SKM-1 (cell line): ENCODE measurements around the gene ANAPC10.
A peak's percentile ranks its signal among the peaks of the same experiment; 100 is the strongest.
"Not testable (repeated sequence)": the region's sequence is repeated elsewhere in the genome, so short reads cannot be mapped to it uniquely, and the experiment has no call there.

ENCODE experiments used
- DNase-seq: peaks from one replicate; lab custom pipeline; 2025; ENCODE audit not compliant: unreplicated experiment; lab: John Stamatoyannopoulos, UW

Gene ANAPC10, protein sequence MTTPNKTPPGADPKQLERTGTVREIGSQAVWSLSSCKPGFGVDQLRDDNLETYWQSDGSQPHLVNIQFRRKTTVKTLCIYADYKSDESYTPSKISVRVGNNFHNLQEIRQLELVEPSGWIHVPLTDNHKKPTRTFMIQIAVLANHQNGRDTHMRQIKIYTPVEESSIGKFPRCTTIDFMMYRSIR

DNA sequence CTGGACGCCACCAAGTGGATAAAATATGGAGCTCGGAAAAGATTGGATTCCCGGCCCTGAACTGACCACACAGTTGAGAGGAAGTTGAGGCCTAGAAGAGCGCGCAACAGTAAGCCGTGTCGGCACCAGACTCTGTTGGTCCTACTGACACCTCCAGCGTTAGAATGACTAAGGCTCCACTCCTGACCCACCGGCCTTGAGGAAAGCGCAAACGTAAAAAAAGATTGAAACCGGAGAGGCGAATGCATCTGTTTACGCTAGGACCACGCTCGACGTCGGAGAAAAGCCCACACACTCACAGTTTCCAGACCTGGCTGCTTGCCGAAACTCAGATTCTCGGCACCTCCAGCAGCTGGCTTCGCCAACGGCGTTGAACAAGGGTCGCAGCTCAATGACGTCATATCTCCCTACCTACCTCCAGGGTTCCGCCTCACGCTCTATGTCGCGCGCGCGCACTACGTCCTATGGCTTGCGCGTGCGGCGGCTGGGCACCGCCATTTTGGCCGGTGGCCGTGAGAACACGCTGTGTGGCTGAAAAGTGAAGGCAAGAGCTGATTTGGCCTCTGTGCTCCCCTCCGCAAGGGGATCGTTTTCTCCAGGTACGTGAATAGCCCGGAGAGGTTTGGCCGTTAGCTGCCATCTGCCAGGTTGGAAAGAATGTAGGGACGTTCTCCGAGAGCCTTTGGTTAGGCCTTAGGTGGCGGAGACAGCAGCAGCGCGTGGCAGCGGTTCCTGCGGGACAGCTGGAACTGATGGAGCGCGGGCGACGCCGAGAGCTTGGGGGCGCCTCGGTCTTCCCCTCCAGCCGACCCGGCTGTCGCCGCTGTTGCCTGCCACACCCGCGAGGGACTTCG is at the start of gene ANAPC10, which contains the start of gene ABCE1:
Gene ANAPC10, minus strand, starts transcription at position 376 of the 854 bp plus-strand sequence. CDS start 2,097 bp downstream, outside the sequence.
Gene ABCE1, plus strand, starts transcription at position 491 of the 854 bp plus-strand sequence. CDS start 6,102 bp downstream, outside the sequence.
- peak; percentile 95 for DNase-seq

DNA sequence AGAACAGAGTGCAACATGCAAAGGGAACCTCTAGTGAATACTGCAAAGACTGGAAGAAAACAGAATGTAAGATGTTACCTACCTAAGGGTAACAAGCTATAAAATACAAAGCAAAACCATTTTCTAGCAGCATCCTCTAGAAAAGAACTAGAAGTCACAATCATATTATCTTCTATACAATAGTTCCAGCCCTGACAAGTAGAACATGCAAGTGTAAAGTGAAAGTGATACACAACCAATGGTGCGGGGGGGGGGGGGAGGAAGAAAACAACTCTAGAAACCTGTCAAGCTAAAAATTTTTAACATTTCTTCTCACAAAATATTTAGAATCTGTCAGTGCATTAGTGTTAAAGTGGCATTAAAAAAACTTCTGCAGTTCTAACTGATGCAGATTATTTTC is 38.2 kb upstream of the ANAPC10 start:
- DNase-seq: not testable (repeated sequence)

DNA sequence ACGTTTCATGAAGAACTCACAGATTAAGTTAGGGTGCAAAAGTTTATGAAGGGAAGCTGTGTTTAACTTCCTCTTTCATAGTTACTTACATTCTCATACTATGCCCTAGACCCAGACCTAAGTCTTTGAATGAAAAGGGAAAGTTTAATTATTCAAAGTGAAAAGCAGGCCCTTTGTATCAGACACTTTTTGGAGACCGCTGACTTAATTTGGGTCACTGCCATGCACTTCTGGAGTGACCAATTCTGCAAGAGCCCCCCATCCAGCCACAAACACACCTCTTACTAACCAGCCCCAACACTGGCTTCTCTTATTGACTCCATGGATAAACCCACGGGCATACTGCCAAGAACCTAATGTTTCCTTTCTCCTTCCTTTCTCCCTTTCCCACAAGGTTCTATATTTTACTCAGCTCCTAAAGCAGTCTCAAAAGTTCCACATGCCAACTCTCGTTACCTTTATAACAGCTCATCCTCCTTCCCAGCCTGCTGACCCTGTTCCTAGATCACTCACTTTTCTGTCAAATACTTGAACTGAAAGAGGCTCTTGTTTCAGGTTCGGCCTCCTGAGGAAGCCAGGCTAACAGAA is 34.6 kb upstream of the ANAPC10 start:
- DNase-seq: peak; percentile 23

DNA sequence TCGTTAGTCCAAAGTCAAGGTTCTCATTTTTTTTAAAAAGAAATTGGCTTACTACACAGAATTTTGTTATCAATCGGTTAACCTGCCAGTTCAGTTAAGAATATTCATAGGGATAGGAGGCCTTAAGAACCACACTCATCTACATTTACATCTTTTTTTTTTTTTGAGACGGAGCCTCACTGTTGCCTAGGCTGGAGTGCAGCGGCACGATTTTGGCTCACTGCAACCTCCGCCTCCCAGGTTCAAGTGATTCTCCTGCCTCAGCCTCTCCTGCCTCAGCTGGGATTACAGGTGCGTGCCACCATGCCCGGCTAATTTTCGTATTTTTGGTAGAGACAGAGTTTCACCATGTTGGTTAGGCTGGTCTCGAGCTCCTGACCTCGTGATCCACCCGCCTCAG is 33.9 kb upstream of the ANAPC10 start:
- no peak for DNase-seq

DNA sequence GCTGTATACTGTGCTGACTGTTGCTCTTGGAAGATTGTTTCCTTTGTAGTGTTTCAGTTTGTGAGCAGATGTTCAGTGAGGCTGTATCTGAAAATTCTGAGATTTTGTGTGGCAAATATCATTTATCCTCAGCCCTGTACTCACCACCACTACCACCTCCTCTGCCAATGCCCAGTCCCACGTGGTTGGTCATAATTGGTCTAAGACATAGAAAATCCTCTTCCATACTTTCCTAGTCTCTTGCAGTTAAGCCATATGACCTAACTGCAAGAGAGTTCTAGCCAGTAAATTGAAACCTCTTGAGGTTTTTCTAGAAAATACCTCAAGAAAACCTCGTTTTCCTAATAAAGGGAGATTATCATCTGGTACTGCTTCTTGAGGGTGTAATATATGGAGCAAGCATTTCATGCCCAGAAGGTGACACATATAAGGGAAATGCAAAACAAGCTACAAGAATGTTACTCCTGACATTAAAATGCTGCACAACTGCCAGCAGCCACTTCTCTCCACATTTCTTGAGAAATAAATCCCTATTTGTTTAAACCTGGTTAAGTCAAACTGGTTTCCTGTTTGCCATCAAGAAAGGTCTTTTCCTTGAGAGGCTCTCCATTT is 32.9 kb upstream of the ANAPC10 start:
- DNase-seq: no peak

DNA sequence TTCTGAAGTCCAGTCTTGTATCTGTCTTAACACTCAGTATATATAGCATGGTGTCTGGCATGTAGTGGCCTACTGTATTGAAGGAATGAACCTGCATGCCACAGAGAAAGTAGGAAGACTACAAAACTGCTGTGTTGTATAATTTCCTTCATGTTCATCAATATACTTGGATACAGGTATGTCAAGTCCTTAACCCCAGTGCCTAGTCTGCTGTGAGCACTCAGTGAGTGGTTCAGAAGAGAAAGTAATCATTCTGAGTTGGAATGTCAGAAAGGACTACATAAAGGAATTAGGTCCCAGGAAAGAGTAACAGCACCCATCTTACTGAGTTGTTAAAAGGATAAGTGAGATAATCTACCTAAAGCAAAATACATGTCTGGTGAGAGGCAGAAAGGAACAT is 32.1 kb upstream of the ANAPC10 start:
- no peak for DNase-seq

DNA sequence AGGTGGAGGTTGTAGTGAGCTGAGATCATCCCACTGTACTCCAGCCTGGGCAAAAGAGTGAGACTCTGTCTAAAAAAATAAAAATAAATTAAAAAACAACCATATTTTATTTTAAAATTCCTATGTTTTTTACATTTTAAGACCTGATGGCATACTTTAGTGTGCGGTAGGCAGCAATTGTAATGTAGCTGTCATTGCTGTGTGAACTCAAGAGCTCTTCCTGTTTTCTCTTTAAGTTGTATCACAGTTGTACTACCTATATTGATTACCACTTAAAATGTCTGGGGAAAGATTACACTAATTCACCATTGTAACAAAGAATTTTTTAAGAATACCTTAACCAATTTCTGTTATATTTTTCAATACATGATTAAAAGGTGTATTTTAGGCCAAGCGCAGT is 27.4 kb upstream of the ANAPC10 start:
- no peak for DNase-seq

DNA sequence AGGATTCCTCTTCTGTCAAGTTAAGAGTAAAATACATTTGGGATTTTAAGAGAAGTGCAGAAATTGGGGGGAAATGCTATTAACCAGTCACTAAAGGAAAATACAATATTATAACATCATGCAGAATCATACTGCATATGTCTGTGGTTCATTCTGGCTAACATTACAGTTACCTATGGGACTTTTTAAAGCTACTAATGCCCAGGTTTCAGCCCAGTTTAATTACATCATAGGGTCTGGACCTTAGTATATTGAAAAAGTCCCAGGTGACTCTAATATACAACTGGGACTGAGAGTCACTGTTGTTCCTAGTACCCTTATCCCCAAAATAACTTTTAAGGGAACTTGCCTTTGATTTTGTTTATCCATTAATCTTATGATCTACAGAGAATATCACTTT is 10.1 kb upstream of the ANAPC10 start:
- DNase-seq: no peak

DNA sequence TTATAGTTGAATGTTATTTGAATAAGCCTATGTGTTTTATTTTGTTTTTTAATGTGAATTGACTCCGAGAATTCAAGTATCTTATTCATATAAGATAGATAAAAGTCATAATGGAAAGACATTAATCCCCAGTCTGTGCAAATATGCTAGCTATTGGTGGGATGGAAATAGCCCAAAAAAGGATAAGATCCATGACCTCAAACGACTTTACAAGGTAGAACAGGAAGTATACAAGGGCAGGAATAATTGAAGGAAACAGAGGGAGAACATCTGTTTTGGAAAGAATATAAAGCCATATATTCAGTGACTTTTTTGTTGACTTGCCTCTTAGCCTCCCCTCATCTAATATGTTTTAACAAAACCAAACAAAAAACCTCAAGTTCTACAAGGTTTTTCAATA is 9.1 kb upstream of the ANAPC10 start:
- no peak for DNase-seq

DNA sequence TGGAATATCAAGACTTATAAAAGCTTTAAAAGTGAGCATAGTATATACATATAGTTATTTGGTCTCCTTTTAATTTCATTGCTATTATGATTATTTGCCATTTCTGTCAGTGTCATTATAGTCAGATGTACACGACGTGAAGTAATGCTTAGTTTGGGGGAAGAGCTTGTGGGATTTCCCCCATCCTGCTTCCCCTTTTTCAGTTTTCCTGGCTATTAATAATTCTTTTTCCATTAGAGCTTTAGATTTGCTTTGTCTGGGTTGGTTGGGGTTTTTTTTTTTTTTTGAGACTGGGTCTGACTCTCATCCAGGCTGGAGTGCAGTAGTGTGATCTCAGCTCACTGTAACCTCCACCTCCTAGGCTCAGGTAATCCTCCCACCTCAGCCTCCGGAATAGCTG is 5.5 kb upstream of the ANAPC10 start:
- DNase-seq: no peak

DNA sequence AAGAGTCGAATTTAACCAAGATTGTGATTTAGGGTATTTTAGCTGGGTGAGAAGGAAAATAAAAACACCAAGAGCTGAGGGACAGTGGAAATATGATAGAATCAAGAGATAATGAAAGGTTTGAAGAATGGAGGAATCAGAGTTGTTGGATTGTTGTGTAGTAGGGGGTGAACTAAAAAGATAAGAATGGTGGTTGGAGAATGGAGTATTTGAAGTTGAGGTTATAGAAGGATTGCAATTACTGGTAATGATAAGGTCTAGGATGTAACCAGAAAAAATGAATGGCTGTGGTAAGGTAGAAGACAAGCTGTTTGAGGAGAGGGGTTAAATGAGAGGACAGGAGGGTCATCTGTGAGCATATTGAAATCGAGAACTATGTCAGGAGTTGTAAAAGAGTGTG is 4.6 kb upstream of the ANAPC10 start:
- DNase-seq: no peak

DNA sequence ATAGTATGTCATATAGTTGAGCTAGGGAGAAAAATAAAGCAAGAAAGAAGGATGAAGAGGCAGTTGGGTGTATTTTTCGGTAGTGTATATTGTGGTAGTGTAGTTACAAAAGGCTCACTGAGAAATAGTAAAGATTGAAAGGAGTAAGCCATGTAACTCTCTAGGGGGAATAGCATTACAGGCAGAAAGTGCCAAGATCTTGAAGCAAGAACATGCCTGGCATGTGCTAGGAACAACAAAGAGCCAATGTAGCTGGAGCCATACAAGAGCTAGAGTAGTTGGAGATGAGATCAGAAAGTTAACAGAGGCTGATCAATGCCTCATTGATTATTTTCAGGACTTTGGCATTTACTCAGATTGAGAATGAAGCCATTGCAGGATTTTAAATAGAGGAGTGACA is 3.1 kb upstream of the ANAPC10 start:
- no peak for DNase-seq

DNA sequence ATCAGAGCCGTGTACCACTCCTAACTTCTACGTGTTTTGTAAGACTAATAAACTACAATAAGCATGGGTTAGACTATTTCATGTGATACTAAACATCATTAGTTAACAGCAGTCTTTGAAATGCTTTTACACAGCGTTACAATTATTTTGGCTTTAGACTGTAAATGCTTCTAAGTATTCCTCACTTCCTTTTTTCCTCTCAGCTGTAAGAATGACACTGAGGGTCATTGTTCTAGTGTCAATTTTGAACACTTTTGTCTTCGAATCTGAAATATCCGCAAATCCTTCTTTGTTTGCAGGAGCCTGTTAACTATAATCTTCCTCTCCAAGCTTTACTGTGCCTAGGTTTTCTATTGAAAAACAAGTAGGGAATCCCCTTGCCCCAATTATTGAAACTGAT is 1.7 kb upstream of the ANAPC10 start:
- peak; percentile 5 for DNase-seq

DNA sequence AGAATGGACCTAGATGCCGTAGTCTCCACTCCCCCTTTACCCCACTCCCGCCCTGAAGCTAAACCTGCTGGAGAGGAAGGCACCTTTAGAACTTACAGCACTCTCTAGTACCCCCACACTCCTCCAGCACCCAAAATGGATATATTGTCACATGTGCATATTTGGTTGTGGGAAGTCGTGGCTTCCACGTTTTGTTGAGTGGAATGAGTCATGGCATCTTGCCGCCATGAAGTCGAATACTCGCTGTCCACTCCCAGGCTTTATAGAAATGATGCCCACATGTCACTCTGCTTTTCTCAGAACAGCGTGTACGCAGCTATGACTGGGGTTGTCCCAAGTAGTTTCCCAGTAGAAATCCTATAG is 660 bp upstream of the ANAPC10 start:
- peak; percentile 3 for DNase-seq

DNA sequence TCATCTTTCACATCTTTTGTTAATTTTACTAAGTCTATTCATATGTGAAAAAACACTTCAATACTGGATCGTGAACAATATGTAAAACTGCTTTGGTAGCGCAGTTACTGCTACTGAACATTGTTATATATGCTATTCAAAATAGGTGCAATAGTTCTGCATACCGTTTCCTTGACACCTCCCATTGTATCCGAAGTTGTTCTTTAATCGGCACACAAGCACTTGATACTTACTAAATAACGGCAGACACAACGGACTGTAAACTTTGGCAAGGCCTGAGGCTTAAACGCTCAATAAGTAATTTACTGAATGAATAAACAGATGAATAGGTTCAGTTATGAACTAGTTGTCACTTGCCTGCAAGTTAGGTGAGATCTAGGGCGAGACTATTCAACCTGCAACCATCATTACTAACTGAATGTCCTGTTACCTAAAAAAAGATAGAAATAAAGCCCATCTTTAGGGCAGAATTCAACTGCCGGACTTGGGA is 620 bp downstream of the ANAPC10 start:
- no peak for DNase-seq

DNA sequence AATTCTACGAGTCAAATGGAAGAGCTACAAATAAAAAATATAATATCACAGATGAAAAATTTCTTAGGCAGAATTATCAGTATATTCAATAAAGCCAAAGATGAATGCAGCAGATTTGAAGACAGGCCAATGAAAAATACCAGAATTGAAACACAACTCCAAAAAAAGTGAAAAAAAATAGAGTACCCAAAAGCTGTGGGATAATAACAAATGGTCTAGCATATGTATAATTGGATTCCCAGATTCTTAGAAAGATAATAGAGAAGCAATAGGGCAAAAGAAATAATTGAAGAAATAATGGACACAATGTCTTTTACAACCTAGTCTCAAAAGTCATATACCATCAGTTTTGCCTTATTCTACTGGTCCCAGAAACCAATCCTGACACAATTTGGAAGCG is 4.4 kb downstream of the ANAPC10 start:
- no peak for DNase-seq

DNA sequence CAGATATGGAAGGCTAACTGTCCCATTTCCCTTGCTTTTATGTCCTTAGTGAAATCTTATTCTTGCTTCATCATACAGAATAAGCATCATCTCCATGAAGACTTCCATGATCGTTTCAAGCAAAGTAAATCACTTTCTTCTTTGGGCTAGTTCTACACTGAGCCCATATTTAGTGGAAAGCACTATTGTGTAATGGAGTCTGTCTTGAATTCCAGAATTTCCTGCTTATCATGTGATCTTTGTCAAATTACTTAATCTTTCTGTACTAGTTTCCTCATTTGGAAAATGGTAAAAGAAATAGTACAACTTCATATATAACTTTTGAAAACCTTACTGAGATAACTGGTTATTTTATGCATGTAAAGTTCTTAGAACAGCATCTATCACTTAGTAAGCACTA is 7.6 kb downstream of the ANAPC10 start:
- no peak for DNase-seq

DNA sequence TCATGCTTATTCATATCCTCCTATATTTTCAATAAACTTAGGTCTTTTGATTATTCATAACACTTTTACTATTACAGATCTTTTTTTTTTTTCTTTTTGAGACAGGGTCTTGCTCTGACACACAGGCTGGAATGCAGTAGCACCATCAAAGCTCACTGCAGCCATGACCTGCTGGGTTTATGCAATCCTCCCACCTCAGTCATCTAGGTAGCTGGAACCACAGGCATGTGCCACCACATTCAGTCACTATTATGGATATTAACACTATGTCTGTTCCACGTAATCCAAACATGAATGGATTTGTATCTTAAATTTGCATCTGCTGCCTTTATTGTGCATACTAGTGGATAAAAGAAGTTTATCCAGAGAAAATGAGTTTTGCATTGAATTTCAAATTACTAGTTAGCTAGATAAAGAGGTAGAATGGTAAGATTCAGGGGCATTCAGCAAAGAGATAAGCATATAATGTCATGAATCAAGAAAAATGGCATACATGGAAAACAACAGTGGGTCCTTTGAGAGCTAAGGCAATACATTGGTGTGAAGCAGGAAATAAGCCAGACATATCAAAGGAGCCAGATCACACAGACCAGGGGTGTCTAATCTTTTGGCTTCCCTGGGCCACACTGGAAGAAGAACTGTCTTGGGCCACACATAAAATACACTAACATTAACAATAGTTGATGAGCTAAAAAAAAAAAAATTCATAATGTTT is 13.9 kb downstream of the ANAPC10 start:
- no peak for DNase-seq

DNA sequence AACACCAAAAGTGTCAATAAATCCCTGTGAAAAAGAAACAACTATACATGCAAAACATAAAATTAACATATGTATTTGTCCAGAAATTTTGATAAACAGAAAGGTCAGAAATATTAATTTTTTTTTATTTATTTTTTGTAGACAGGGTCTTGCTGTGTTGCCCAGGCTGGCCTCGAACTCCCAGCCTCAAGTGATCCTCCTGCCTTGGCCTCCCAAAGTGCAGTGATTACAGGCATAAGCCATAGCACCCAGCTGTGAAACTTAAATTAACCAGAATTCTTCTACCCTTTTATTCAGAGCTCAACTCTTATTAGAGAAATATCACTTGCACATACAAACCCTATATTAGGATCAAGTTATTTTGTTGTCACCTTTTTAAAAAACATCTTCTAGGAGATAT is 16.2 kb downstream of the ANAPC10 start:
- DNase-seq: no peak

DNA sequence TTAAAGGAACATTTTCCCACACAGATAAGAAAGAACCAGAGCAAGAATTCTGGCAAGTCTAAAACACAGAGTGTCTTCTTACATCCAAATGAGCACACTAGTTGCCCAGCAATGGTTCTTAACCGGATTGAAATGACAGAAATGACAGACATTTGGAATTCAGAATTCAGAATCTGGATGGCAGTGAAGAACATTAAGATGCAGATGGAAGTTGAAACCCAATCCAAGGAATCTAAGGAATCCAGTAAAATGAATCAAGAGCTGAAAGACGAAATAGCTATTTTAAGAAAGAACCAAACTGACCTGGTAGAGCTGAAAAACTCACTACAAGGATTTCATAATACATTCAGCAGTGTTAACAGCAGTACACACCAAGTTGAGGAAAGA is 21.5 kb downstream of the ANAPC10 start:
- DNase-seq: no peak
